WTC11 (cell line): ENCODE results near the gene NCK1. TPM values are rescaled to one million over a fixed set of nuclear protein-coding genes. Genes with fewer than 3 reads are reported as not detected.

ENCODE experiments used
- ATAC-seq: fragments of 200-7000 bp; cut with Tn5 transposase; 2 replicates; pipeline ENCODE4 v1.10.0; 2021; ENCODE audit warnings: mild to moderate bottlenecking, moderate library complexity
- CTCF ChIA-PET: fragments of 300-600 bp; sonication (Branson Sonifier 250); formaldehyde crosslinking; loops from one replicate; lab custom pipeline; 2021; ENCODE audit warnings: antibody characterized with exemption; lab: Charles Lee
- POLR2A ChIA-PET: fragments of 350-600 bp; sonication (Branson Sonifier 250); formaldehyde crosslinking; loops from one replicate; lab custom pipeline; 2021; ENCODE audit warnings: antibody characterized with exemption; lab: Charles Lee
- DNase-seq: peaks from one replicate; pipeline ENCODE4 v3.0.0; 2021; ENCODE audit warnings: low spot score
- H3K27ac Mint-ChIP-seq: 2 replicates; pipeline ENCODE4 v1.8.0; 2021; ENCODE audit warnings: mixed read lengths
- H3K27me3 Mint-ChIP-seq: 2 replicates; pipeline ENCODE4 v1.8.0; 2021; ENCODE audit warnings: low read depth, mild to moderate bottlenecking, moderate library complexity, mixed read lengths
- H3K36me3 Mint-ChIP-seq: 2 replicates; pipeline ENCODE4 v1.8.0; 2021; ENCODE audit warnings: mixed read lengths
- H3K4me1 Mint-ChIP-seq: 2 replicates; pipeline ENCODE4 v1.8.0; 2022; ENCODE audit warnings: mixed read lengths
- H3K4me3 Mint-ChIP-seq: 2 replicates; pipeline ENCODE4 v1.8.0; 2021; ENCODE audit warnings: mild to moderate bottlenecking, moderate library complexity, mixed read lengths
- H3K9me3 Mint-ChIP-seq: 2 replicates; pipeline ENCODE4 v1.8.0; 2021; ENCODE audit warnings: mixed read lengths
- ATF3 ChIP-seq: sonication (generic); formaldehyde crosslinking; conservative IDR thresholded peaks from 2 replicates; pipeline ENCODE4 v1.8.1; 2022; ENCODE audit warnings: mild to moderate bottlenecking, missing genetic modification reagents
- EMX1 ChIP-seq: fragments of 250-450 bp; sonication (Bioruptor Pico); IDR thresholded peaks from 2 replicates; pipeline ENCODE4 v1.8.0; 2021; ENCODE audit warnings: mild to moderate bottlenecking
- ERG ChIP-seq: fragments of 250-450 bp; sonication (Bioruptor Pico); IDR thresholded peaks from 2 replicates; pipeline ENCODE4 v1.8.0; 2021; ENCODE audit warnings: mild to moderate bottlenecking
- FOXP4 ChIP-seq: sonication (generic); formaldehyde crosslinking; IDR thresholded peaks from 2 replicates; pipeline ENCODE4 v1.8.0; 2022; ENCODE audit warnings: mild to moderate bottlenecking, missing genetic modification reagents
- GRHL2 ChIP-seq: fragments of 250-450 bp; sonication (Bioruptor Pico); IDR thresholded peaks from 2 replicates; pipeline ENCODE4 v1.8.0; 2022; ENCODE audit warnings: mild to moderate bottlenecking, moderate library complexity; ENCODE audit not compliant: insufficient replicate concordance, severe bottlenecking
- GTF2I ChIP-seq: fragments of 250-450 bp; sonication (Bioruptor Pico); conservative IDR thresholded peaks from 2 replicates; pipeline ENCODE4 v1.4.0; 2021; ENCODE audit warnings: mild to moderate bottlenecking
- JAZF1 ChIP-seq: fragments of 250-450 bp; sonication (Bioruptor Pico); IDR thresholded peaks from 2 replicates; pipeline ENCODE4 v1.9.0; 2021; ENCODE audit warnings: moderate library complexity, mild to moderate bottlenecking, inconsistent platforms
- KAT7 ChIP-seq: sonication (generic); formaldehyde crosslinking; IDR thresholded peaks from 2 replicates; pipeline ENCODE4 v1.8.1; 2023; ENCODE audit warnings: missing genetic modification reagents, mild to moderate bottlenecking, borderline replicate concordance
- MAX ChIP-seq: sonication (generic); formaldehyde crosslinking; IDR thresholded peaks from 2 replicates; pipeline ENCODE4 v1.8.0; 2022; ENCODE audit warnings: mild to moderate bottlenecking, missing genetic modification reagents
- MYBL2 ChIP-seq: sonication (generic); formaldehyde crosslinking; IDR thresholded peaks from 2 replicates; pipeline ENCODE4 v1.8.1; 2023; ENCODE audit warnings: mild to moderate bottlenecking, moderate library complexity, missing genetic modification reagents
- NFYB ChIP-seq: sonication (generic); formaldehyde crosslinking; conservative IDR thresholded peaks from 2 replicates; pipeline ENCODE4 v1.8.0; 2022; ENCODE audit warnings: low read depth, missing genetic modification reagents
- NR1H2 ChIP-seq: sonication (generic); formaldehyde crosslinking; IDR thresholded peaks from 2 replicates; pipeline ENCODE4 v1.9.0; 2021; ENCODE audit warnings: mild to moderate bottlenecking, moderate library complexity, missing genetic modification reagents
- RELA ChIP-seq: sonication (generic); formaldehyde crosslinking; IDR thresholded peaks from 2 replicates; pipeline ENCODE4 v1.8.1; 2022; ENCODE audit warnings: missing genetic modification reagents, mild to moderate bottlenecking, borderline replicate concordance
- RORB ChIP-seq: fragments of 250-450 bp; sonication (Bioruptor Pico); IDR thresholded peaks from 2 replicates; pipeline ENCODE4 v1.9.0; 2021; ENCODE audit warnings: mild to moderate bottlenecking
- SMAD3 ChIP-seq: sonication (generic); formaldehyde crosslinking; IDR thresholded peaks from 2 replicates; pipeline ENCODE4 v1.8.0; 2022; ENCODE audit warnings: missing genetic modification reagents, mild to moderate bottlenecking, borderline replicate concordance
- SP1 ChIP-seq: sonication (generic); formaldehyde crosslinking; conservative IDR thresholded peaks from 2 replicates; pipeline ENCODE4 v1.8.1; 2022; ENCODE audit warnings: missing genetic modification reagents
- TCF7 ChIP-seq: sonication (generic); formaldehyde crosslinking; IDR thresholded peaks from 2 replicates; pipeline ENCODE4 v1.8.0; 2022; ENCODE audit warnings: mild to moderate bottlenecking, low read depth, missing genetic modification reagents, moderate library complexity
- ZNF121 ChIP-seq: sonication (generic); formaldehyde crosslinking; IDR thresholded peaks from 2 replicates; pipeline ENCODE4 v1.8.0; 2023; ENCODE audit warnings: missing genetic modification reagents
- ZSCAN18 ChIP-seq: fragments of 250-450 bp; sonication (Bioruptor Pico); IDR thresholded peaks from 2 replicates; pipeline ENCODE4 v2.1.2; 2022; ENCODE audit warnings: mild to moderate bottlenecking, moderate library complexity
- total RNA-seq: library from RNA; stranded (reverse); gene quantifications from 3 replicates; pipeline ENCODE4 v1.2.3, GENCODE V29; 2021

NCK1 gene
- total RNA-seq, 1 experiment from 2014 or later: 28.9 TPM

GRCh38 chr3:136937851-136938250 is 75.8 kb downstream of the NCK1 start (continued):
- TF ChIP-seq ERG (CRISPR knock-in tag): no peak
- TF ChIP-seq EMX1 (CRISPR knock-in tag): no peak

- Mint-ChIP-seq H3K27me3 (no peaks in the 10 kb centered on the region), H3K36me3 (peaks cover 16% of the 10 kb centered on the region), H3K4me3 (no peak overlapping the region), H3K27ac (no peak overlapping the region), H3K4me1 (peaks cover 41% of the 10 kb centered on the region), H3K9me3 (peaks cover 15% of the 10 kb centered on the region)
- POLR2A ChIA-PET: no interaction called here
- CTCF ChIA-PET: no interaction called here
- DNase-seq (no peak), ATAC-seq (no peak)
- TF ChIP-seq FOXP4 (CRISPR knock-in tag) (no peak), RORB (no peak), KAT7 (CRISPR knock-in tag) (no peak), SMAD3 (CRISPR knock-in tag) (no peak), ZSCAN18 (CRISPR knock-in tag) (no peak), SP1 (CRISPR knock-in tag) (no peak), NR1H2 (no peak), MAX (CRISPR knock-in tag) (no peak), ATF3 (CRISPR knock-in tag) (no peak), GRHL2 (CRISPR knock-in tag) (no peak), RELA (CRISPR knock-in tag) (no peak), ZNF121 (CRISPR knock-in tag) (no peak), GTF2I (CRISPR knock-in tag) (no peak), TCF7 (no peak)
Observed at GRCh38 chr3:136938334-136938733, 76.3 kb downstream of the NCK1 start.

GRCh38 chr3:136939489-136939888 is 77.5 kb downstream of the NCK1 start:
- DNase-seq (no peak), ATAC-seq (no peak)
- H3K9me3 Mint-ChIP-seq: peaks cover 15% of the 10 kb centered on the region
- H3K27ac Mint-ChIP-seq: no peak overlapping the region; the same call in 1 of the 2 replicates
- H3K27me3 Mint-ChIP-seq: no peaks in the 10 kb centered on the region
- H3K4me1 Mint-ChIP-seq: peaks cover 47% of the 10 kb centered on the region
- ChIA-PET CTCF (interaction anchor here (0.9 kb wide), 1 partner anchor 75 kb away, joined by 4 read pairs; no protein-coding TSS in a partner anchor), POLR2A (interaction anchor here (0.7 kb wide), 1 partner anchor 96 kb away, joined by 7 read pairs; no protein-coding TSS in a partner anchor)
- peaks cover 14% of the 10 kb centered on the region for H3K36me3 Mint-ChIP-seq
- TF ChIP-seq JAZF1 (CRISPR knock-in tag): no peak
- no peak for TF ChIP-seq NFYB (CRISPR knock-in tag)
- TF ChIP-seq MYBL2 (CRISPR knock-in tag): no peak
- H3K4me3 Mint-ChIP-seq: no peak overlapping the region
